ENCODE measurements around the gene PTPMT1. TPM values are rescaled to one million over a fixed set of nuclear protein-coding genes. Genes with fewer than 3 reads are reported as not detected.

PTPMT1 gene
- polyA plus RNA-seq, 2 of the 4 experiments (the other 2 are of a cell fraction) = 63.4 to 69.2 TPM

GRCh38 chr11:47606731-47607130 lies 41.3 kb downstream of the PTPMT1 start:
- H3K27ac ChIP-seq = no peak overlapping the region
- TF ChIP-seq NPAS2 (CRISPR knock-in tag; IDR thresholded peaks at IDR 0.05; ENCODE audit: borderline replicate concordance) = no peak
- TF ChIP-seq ZNF302 (CRISPR knock-in tag; IDR thresholded peaks at IDR 0.05) = no peak
- no peak for TF ChIP-seq CHD4 (IDR thresholded peaks at IDR 0.05; ENCODE audit: borderline replicate concordance)
- no peak for TF ChIP-seq PHF8 (IDR thresholded peaks at IDR 0.05; ENCODE audit: borderline replicate concordance, low read depth)
- TF ChIP-seq EHF (CRISPR knock-in tag; IDR thresholded peaks at IDR 0.05) = no peak
- TF ChIP-seq CHD2 (IDR thresholded peaks at IDR 0.05; ENCODE audit: low read length, partially characterized antibody) = no peak
- TF ChIP-seq RNF2 (IDR thresholded peaks at IDR 0.05; ENCODE audit: borderline replicate concordance, low read depth) = no peak
- no peak for TF ChIP-seq CEBPB (IDR thresholded peaks at IDR 0.05)
- TF ChIP-seq FOSL2 (IDR thresholded peaks at IDR 0.05) = no peak
- no peak for TF ChIP-seq FOSL2 (CRISPR knock-in tag; IDR thresholded peaks at IDR 0.05)
- TF ChIP-seq, protein P1, sequence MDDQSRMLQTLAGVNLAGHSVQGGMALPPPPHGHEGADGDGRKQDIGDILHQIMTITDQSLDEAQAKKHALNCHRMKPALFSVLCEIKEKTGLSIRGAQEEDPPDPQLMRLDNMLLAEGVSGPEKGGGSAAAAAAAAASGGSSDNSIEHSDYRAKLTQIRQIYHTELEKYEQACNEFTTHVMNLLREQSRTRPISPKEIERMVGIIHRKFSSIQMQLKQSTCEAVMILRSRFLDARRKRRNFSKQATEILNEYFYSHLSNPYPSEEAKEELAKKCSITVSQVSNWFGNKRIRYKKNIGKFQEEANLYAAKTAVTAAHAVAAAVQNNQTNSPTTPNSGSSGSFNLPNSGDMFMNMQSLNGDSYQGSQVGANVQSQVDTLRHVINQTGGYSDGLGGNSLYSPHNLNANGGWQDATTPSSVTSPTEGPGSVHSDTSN (IDR thresholded peaks at IDR 0.05) = no peak
- no peak for TF ChIP-seq HEYL (CRISPR knock-in tag; IDR thresholded peaks at IDR 0.05)
- TF ChIP-seq ESRRA (IDR thresholded peaks at IDR 0.05; ENCODE audit: borderline replicate concordance, low read length) = no peak
- no peak for TF ChIP-seq SREBF2 (IDR thresholded peaks at IDR 0.05)
- FAIRE-seq = no peak
- no peak for ATAC-seq
- H3K4me1 ChIP-seq = no peaks in the 10 kb centered on the region
- no peak overlapping the region for H3K4me3 ChIP-seq
- H3K9me3 ChIP-seq = no peaks in the 10 kb centered on the region
- WGBS (ENCODE audit: missing lambda C conversion rate) = 76% methylated on average over 5 of the region's 5 CpGs
- CTCF ChIA-PET = interaction anchor here (1.2 to 3.1 kb wide), 5 partner anchors 10 to 247 kb away, joined by 3 to 12 read pairs (median 5); no protein-coding TSS in a partner anchor
- H3K4me2 ChIP-seq = no peak overlapping the region
- POLR2A ChIA-PET = interaction anchor here (0.7 to 1.2 kb wide), 2 partner anchors 108 to 1147 kb away, joined by 3 read pairs; partner anchors contain the start of gene AGBL2
- no peak for DNase-seq (ENCODE audit: low read depth in 1 of 2, low spot score in 1 of 2)

DNA sequence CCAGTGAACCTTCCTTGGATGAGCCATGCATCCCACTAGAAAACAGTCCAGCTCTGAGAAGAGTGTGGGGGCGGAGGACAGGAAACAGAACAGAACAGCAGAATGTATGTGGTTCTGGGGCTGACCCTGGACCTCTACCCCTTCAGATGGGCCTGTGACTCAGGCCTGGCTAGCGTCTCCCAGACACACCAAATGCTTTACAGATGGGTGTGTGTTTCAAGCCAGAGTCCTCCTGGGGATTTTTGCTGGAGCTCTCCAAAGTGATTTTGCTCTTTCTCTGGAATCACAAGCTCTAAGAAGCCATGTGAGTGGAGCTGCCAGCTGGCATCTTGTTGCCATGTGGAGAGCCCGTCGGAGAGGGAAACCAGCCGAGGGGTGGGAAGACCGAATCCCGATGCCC lies 42.0 kb downstream of the PTPMT1 start:
- 94% methylated on average over 7 of the region's 7 CpGs for WGBS (ENCODE audit: missing lambda C conversion rate)
- no peaks in the 10 kb centered on the region for H3K4me1 ChIP-seq
- H3K9me3 ChIP-seq = no peaks in the 10 kb centered on the region
- ChIA-PET POLR2A (interaction anchor here (0.7 to 1.2 kb wide), 2 partner anchors 108 to 1148 kb away, joined by 3 read pairs; partner anchors contain the start of gene AGBL2), CTCF (interaction anchor here (1.2 to 3.1 kb wide), 3 partner anchors 10 to 246 kb away, joined by 3 to 12 read pairs (median 6); no protein-coding TSS in a partner anchor)
- FAIRE-seq (no peak), ATAC-seq (no peak), DNase-seq (ENCODE audit: low read depth in 1 of 2, low spot score in 1 of 2) (no peak)
- TF ChIP-seq SMC3 (IDR thresholded peaks at IDR 0.05) (no peak), POLR2AphosphoS2 (conservative IDR thresholded peaks at IDR 0.05; ENCODE audit: low read length) (no peak), BHLHE40 (IDR thresholded peaks at IDR 0.05; ENCODE audit: low read depth, low read length) (no peak), RNF2 (IDR thresholded peaks at IDR 0.05; ENCODE audit: borderline replicate concordance, low read depth) (no peak), MAX (IDR thresholded peaks at IDR 0.05) (no peak), GATA3 (IDR thresholded peaks at IDR 0.05; ENCODE audit: borderline replicate concordance) (no peak)
- TF ChIP-seq, protein P2, sequence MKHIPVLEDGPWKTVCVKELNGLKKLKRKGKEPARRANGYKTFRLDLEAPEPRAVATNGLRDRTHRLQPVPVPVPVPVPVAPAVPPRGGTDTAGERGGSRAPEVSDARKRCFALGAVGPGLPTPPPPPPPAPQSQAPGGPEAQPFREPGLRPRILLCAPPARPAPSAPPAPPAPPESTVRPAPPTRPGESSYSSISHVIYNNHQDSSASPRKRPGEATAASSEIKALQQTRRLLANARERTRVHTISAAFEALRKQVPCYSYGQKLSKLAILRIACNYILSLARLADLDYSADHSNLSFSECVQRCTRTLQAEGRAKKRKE (CRISPR knock-in tag; IDR thresholded peaks at IDR 0.05; ENCODE audit: low read depth) = no peak
- TF ChIP-seq, protein P1 (IDR thresholded peaks at IDR 0.05) = no peak
- TF ChIP-seq, protein P3, sequence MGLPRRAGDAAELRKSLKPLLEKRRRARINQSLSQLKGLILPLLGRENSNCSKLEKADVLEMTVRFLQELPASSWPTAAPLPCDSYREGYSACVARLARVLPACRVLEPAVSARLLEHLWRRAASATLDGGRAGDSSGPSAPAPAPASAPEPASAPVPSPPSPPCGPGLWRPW (IDR thresholded peaks at IDR 0.05) = no peak
- H3K4me2 ChIP-seq = no peak overlapping the region
- H3K27ac ChIP-seq = no peak overlapping the region
- H3K4me3 ChIP-seq = no peak overlapping the region

Data from A549 (cell line).